Parathyroid adenoma (tissue), 2 donors: Measurements from ENCODE around the gene MCTP2.

Experiments
- H2AFZ ChIP-seq: fragments of 300-600 bp; sonication (generic); one replicate; pipeline ENCODE4 v1.7.0; 2017; ENCODE audit warnings: antibody characterized with exemption, mild to moderate bottlenecking
- H3K27ac ChIP-seq: fragments of 300-600 bp; sonication (generic); one replicate; pipeline ENCODE4 v1.7.0; 2017
- H3K27me3 ChIP-seq: fragments of 300-600 bp; sonication (generic); one replicate; pipeline ENCODE4 v1.7.0; 2017; ENCODE audit warnings: low read length; ENCODE audit not compliant: control insufficient read depth, insufficient read depth
- H3K36me3 ChIP-seq: fragments of 300-600 bp; sonication (generic); one replicate; pipeline ENCODE4 v1.7.0; 2017; ENCODE audit warnings: low read length; ENCODE audit not compliant: control insufficient read depth, insufficient read depth
- H3K4me1 ChIP-seq: fragments of 300-600 bp; sonication (generic); one replicate; pipeline ENCODE4 v1.7.0; 2017; ENCODE audit warnings: control low read depth
- H3K4me2 ChIP-seq: fragments of 300-600 bp; sonication (generic); one replicate; pipeline ENCODE4 v1.7.0; 2017; ENCODE audit warnings: low read length
- H3K4me3 ChIP-seq: fragments of 300-600 bp; sonication (generic); one replicate; pipeline ENCODE4 v1.7.0; 2017; ENCODE audit warnings: low read depth, low read length
- H3K79me2 ChIP-seq: fragments of 300-600 bp; sonication (generic); one replicate; pipeline ENCODE4 v1.7.0; 2017; ENCODE audit warnings: control low read depth
- H3K9ac ChIP-seq: fragments of 300-600 bp; sonication (generic); one replicate; pipeline ENCODE4 v1.7.0; 2017; ENCODE audit warnings: mild to moderate bottlenecking
- H3K9me3 ChIP-seq: fragments of 300-600 bp; sonication (generic); one replicate; pipeline ENCODE4 v1.7.0; 2017; ENCODE audit warnings: low read length; ENCODE audit not compliant: control insufficient read depth
- CTCF ChIP-seq: fragments of 300-600 bp; sonication (generic); IDR thresholded peaks from one replicate; pipeline ENCODE4 v1.7.0; 2017; ENCODE audit warnings: antibody characterized with exemption, mild to moderate bottlenecking
- donor health status: primary hyperparathyroidism.

MCTP2 gene

GRCh38 chr15:94336817-94337467 lies 105.6 kb downstream of the MCTP2 start:
- H3K9ac ChIP-seq = no peak overlapping the region
- no peaks in the 10 kb centered on the region for H3K27me3 ChIP-seq
- no peaks in the 10 kb centered on the region for H3K79me2 ChIP-seq
- no peak overlapping the region for H3K27ac ChIP-seq
- H3K4me3 ChIP-seq = no peak overlapping the region
- no peak overlapping the region for H2AFZ ChIP-seq
- H3K4me1 ChIP-seq = no peaks in the 10 kb centered on the region
- no peaks in the 10 kb centered on the region for H3K9me3 ChIP-seq
- H3K4me2 ChIP-seq = no peak overlapping the region
- H3K36me3 ChIP-seq = no peaks in the 10 kb centered on the region
- TF ChIP-seq CTCF = no peak

- Histone ChIP-seq H3K27ac (no peak overlapping the region), H3K4me2 (no peak overlapping the region), H3K4me1 (no peaks in the 10 kb centered on the region), H3K9me3 (no peaks in the 10 kb centered on the region), H3K79me2 (no peaks in the 10 kb centered on the region), H3K36me3 (no peaks in the 10 kb centered on the region), H2AFZ (no peak overlapping the region), H3K9ac (no peak overlapping the region), H3K4me3 (no peak overlapping the region), H3K27me3 (no peaks in the 10 kb centered on the region)
- TF ChIP-seq CTCF = no peak
Observed at GRCh38 chr15:94338243-94338846, 107.0 kb downstream of the MCTP2 start.

GRCh38 chr15:94346282-94346681 lies 114.9 kb downstream of the MCTP2 start:
- H3K9me3 ChIP-seq = no peaks in the 10 kb centered on the region
- no peak overlapping the region for H2AFZ ChIP-seq
- no peaks in the 10 kb centered on the region for H3K4me1 ChIP-seq
- H3K9ac ChIP-seq = no peak overlapping the region
- no peak overlapping the region for H3K4me2 ChIP-seq
- no peak overlapping the region for H3K27ac ChIP-seq
- no peaks in the 10 kb centered on the region for H3K27me3 ChIP-seq
- no peak overlapping the region for H3K4me3 ChIP-seq
- H3K79me2 ChIP-seq = no peaks in the 10 kb centered on the region
- no peaks in the 10 kb centered on the region for H3K36me3 ChIP-seq
- no peak for TF ChIP-seq CTCF

GRCh38 chr15:94348084-94348483 lies 116.7 kb downstream of the MCTP2 start:
- no peaks in the 10 kb centered on the region for H3K36me3 ChIP-seq

More at GRCh38 chr15:94348084-94348483, 116.7 kb downstream of the MCTP2 start:
- Histone ChIP-seq H3K4me3 (no peak overlapping the region), H3K9ac (no peak overlapping the region), H3K27ac (no peak overlapping the region), H3K4me1 (no peaks in the 10 kb centered on the region), H2AFZ (no peak overlapping the region), H3K27me3 (no peaks in the 10 kb centered on the region), H3K79me2 (no peaks in the 10 kb centered on the region), H3K9me3 (no peaks in the 10 kb centered on the region), H3K4me2 (no peak overlapping the region)
- no peak for TF ChIP-seq CTCF
